Stimulated activated CD8-positive, alpha-beta memory T cell treated with anti-CD3 and anti-CD28 coated beads, Interleukin-12 subunit alpha, Interleukin-12 subunit beta, amount 100 ng/mL, for 24 hours (primary cell): ENCODE measurements around the gene COX17.

Experiments used
- DNase-seq: peaks from one replicate; pipeline ENCODE4 v3.0.0-alpha.2; 2020; ENCODE audit errors: extremely low read depth

Gene COX17

DNA sequence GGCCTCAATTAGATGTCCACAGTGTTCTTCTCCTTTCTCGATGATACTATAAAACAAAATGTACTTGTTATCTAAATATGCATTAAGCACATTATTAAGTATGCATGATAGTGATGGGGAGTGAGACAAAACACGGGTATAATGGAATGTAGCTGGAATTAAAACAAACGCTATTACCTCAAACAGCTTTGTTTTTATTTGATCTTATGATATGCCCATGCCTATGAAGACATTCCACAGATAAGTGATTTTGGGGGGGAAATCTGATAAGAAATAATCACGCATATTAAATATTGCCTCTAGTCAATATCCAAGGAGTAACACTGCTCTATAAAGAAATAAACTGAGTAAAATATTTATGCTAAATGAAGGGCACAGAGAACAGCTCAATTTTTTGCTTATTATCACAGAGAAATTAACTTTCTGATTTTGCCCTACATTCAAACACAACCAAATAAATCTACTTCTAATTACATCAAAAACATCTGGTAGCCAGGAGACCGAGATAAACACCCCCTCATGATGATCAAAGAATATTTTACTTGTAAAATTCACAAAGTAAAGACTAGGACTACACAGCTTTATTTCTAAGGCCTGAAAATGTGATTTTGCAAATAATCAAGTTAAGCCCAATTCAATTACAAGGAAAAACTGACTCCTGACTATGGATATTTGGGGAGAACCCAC is 1.9 kb downstream of the COX17 start:
- DNase-seq, result no peak

DNA sequence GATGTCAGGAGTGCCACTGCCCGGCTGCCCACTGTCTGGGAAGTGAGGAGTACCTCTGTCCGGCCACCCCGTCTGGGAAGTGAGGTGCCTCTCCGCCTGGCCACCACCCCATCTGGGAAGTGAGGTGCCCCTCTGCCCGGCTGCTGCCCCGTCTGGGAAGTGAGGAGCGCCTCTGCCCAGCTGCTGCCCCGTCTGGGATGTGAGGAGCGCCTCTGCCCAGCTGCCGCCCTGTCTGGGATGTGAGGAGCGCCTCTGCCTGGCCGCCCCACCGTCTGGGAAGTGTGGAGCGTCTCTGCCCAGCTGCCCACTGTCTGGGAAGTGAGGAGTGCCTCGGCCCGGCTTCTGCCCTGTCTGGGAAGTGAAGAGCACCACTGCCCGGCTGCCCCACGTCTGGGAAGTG is 3.3 kb downstream of the COX17 start:
- no peak for DNase-seq

DNA sequence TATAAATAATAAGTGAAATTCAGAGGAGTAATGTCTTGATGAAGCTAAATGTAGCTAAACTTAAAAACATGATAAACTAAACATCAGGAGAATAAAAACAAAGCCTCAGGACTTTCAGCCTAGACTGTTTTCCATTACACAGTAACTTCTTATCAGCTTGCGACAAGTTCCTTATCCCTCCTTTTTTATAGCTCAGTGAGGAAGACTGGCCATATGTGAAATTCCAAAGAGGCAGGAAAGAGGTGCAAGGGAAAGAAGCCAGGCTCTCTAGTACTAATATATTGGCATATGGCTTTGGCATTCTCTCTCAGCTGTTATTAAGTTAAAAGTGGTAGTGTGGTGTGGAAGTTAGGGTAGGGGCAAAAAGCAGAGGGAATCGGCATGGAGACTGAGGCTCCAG is 4.4 kb downstream of the COX17 start:
- no peak for DNase-seq

DNA sequence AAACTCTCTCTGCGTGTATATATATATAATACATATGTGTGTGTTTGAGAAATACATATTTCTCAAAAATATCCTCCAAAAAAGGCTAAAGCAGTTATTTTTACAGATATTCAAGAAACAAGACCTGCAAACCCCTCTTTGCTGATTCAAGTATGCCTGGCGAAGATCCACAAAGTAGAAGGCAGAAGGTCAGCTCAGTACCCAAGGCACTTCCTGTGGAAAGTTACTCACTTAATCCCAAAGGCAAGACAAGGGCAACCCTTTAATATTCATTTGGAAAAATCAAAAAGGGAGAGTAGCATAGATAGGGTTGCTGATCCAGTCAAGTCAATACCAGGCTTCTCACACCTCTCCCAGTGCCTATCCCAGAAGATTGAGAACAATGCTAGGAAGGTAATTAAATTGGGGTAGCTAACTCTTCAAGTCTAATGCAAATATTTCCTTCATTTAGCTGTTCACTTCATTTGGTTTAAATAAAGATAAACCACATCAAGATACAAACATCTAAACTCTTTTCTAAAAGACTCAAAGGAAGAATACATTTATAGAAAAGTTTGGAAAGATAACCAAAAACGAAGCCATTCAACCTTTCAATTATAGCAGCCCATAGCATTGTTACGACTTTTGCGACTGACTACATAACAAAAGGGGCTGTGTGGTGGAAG is 7.2 kb downstream of the COX17 start:
- no peak for DNase-seq

DNA sequence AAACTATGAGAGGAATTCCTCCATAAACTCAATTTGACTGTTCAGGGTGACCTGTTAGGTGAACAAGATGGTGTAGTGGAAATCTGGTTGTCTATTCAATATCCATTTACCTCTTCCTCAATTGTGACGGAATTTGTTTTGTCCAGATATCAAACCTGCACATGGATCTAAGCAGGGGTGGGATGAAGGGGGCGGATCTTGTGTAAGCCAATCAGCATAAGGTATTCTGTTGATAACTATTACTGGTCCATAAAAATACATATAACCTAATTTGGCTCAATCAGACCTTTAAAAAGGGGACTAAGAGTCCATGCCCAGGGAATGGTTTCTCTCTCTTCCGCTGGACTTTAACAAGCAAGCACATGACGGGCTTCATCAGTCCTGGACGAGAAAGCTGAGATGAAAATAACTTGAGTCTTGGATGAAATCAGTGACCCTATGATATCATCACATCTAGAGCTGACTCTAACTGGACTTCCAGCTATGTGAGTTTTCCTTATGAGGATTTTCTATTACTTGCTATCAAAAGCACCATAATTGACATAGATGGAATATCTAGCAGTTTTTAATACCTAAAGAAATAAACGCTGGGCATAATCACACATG is 11.1 kb downstream of the COX17 start:
- no peak for DNase-seq

DNA sequence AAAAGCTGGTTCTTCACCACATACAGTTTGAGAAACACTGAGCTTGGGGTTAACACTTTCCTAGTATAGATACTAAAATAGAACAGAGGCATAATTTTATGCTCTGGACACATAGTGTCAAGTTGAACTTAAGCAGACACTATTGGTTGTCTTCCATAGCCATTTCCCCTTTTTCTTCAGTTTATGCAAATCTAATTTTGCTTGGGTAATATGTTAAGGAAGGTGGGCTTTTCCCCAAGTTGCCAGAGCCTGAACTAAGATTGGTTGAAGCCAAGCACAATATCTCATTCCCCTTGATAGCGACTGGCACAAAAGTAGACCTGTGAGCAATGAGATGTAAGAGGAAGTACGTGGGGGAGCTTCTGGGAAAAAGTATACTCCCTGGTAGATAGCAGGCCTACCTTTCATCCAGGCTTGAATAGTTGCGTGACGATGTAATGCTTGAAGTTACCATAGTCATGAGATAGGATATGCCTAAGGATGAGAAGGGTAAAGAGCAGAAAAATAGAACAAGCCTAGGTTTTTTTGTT is 12.3 kb downstream of the COX17 start:
- DNase-seq, result no peak

DNA sequence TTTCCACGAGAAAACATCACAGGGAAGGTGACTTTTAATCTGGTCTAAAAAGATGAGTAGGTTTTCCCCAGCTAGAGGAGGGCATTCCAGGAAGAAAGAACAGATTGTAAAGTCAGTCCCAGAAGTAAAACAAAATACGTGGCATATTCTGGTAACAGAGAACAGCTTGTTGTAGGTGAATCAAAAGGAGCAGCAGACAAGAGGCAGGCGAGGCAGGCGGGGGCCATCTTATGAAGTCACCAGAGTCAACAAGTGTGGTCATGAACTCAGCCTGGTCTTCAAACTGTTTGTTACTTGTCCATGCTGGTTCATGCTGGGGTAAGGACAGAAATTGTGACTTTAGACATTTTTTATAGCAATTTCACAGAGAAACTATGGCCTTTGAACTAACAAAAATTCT is 12.8 kb downstream of the COX17 start:
- no peak for DNase-seq

DNA sequence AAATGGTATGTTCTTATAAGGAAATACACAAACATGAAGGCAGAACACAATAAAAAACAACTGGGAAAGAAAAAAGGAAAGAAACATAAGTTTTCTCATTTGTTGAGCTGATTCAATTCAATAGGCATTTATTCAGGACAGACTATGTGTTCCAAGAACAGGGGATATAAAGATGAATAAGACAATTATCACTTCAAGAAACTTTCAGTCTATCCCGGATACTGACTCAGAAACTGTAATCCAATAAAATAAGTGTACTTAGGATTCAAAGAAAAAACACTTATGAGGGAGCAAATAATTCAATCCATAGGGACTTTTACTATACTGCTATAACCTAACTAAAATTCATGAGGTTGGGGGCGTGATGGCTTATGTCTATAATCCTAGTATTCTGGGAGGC is 13.3 kb downstream of the COX17 start:
- no peak for DNase-seq

DNA sequence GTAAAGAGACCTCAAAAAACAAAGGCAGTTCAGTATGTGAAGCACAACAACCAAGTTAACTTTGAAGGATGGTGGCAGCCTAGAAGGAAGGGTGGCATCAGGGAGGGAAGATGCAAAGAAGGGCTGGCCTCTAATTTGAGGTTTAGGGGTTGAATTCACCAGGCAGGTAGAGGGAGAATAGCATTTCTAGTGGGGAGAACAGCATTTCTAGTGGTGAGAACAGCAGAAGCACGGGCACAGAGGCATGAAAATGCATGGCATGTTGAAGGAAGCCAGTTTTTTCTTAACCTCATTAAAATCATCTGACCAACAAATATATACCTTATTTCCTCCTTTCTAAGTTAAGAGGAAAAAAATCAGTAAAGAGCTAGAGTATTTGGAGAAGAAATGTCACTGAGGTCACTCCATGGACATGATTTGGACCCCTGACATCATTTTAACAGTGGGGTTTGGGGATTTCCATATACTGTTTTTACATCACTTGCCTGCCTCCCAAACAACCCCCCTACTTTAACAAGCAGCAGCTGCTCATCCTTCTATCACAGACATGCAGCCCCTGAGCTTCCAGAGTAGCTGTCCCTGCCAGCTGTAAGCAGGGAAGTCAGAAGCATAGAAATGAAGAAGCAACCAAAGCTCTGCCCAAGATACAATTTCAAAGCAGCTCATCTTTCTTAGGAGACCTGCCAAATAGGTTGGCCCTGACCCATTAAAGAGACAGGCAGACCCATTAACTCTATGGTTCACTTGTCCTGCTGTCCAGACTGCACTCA is 14.4 kb downstream of the COX17 start:
- no peak for DNase-seq

DNA sequence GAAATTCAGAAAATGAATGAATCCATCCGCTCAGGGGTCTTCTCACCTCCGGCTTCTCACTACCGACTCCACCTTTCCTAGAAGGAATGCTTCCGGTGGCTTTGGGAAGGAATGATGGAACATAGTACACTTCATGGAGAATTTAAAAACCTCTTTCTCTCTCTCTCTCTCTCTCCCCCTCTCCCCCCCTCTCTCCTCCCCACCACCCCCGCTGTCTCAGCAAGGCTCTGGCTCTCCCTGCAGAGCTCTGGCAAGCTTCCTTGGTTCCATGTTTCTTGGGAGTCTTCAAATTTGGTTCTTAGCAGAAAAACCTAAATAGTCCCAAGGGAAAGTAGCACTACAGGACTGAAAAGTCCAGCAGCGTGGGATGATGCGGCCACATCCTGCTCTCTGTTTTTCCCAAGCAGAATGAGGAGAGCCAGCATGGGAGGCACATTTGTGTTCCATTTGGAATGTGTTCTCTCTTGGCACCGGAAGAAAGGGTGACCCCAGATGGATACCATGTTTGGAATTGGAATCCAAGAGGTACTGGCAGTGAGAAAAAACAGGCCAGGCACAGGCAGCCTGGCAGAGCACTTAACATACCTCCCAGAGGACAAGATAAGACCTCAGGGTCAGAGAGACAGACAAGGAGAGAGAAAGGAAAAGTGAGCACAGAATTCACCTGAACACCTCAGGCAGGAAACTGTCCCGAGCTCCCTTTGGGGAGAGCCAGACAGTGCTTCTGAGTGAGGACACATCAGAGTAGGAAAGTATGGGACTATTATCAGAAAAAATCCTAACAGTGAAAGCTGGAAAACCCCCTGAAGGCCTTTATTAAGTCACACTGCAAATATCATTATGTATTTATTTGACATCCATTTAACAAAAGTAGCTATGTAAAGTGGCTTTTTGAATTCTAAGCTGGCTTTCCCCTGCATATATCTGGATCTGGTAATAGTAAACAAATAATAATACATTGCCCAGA is 16.4 kb downstream of the COX17 start, which contains the start of gene POPDC2:
Gene POPDC2 (minus strand): TSS at position 116 of the 967 bp plus-strand sequence. CDS start 166 bp downstream, outside the sequence.
- no peak for DNase-seq

DNA sequence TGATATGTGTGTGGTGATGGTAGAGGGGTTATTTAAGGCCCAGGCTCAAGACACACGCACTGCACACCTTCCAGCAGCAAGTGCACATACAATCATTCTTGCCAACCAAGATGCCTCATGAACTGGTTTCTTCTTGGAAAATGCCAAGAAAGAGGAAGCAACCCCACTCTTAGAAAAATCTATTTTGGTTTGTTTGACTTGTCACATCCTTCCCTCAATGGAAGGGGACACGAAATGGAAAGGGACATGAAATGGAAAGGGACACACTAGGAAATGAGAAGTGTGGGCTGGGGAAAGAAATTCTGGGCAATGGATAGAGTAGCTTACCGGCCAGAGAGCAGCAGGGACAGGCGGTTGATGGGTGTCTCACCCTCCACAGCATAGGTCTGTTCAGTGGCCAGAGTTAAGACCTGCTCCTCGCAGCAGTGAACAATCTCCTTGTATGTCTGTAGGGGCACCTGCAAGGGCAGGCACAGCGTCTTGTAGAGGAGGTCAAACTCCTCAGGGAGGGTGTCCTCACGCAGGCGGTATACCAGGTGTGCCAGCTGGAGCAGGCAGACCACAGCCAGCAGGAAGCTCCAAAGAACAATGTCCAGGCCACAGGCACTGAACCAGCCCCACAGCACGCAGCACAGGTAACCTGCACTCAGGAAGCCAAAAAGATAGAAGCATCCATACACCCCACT is 17.5 kb downstream of the COX17 start:
- DNase-seq, result no peak

DNA sequence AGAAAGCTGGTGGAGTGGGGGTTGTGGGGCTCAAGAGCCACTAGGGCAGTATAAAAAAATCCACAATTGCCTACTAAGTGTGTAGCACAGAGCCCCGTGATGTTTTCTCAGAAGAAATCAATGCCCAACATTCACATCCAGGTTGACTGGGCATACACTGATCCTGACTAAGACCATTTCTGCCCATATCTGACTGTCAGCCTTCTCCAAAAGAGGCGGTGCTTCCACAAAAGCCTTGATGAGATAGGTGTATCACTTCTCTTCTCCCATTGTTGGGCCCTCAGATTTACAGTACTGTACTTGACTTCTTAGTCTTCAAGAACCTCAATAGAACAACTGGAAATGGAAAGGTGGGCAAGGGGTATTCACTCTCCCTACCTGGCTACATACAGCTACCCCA is 18.2 kb downstream of the COX17 start:
- DNase-seq, result no peak

DNA sequence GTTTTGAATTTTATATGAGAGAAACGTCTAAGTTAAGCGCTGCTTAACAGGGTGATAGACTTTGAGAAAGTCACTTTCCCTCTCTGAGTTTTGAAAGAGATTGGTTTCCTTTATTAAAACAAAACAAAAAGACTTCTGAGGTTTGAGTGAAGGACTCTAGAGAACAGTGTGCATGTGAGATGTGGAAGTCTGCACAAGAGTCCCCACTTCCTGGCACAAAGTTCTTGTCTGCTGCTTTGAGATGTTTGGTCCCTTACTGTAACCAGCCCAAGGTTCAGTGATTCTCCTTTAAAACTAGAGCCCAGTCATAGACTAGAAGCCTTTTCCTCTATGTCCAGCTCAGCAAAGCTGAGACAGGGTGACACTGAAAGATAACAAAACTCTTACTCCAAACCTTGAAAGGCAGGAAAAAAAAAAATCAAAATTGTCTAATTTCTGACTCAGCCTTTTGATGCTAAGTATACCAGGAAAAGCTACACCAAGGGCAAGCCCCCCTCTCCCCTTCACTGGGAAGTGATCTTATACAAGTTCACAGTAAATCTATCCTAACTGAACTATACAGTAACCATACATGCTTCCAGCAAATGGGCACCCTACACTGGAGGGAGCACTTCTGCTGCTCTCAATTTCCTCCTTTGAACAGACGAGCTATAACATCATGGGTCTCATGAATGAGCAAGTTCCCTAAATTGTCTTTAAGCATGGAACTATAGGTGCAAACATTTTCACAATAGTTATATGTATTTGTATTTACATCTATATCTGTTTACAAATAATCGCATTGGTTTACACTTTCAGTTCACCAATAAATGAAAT is 19.1 kb downstream of the COX17 start:
- no peak for DNase-seq

DNA sequence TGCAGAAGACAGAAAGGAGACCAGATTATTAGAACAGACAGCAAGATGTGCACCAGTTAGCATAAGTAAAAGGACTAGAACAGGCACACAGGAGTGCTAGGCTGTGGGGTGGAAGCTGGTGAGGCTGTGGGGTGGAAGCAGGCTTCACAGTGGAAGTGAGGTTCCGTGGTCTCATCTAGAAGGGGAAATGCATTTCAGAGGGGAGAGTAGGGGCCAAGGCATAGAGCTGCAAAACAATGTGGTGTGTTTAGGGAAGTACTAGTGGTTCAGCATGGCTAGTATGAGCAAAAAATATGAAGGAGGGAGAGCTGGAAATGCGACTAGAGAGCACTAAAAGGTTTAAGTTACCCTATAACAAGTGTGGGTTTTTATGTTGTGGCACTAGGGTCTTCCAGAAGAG is 23.3 kb downstream of the COX17 start:
- no peak for DNase-seq

DNA sequence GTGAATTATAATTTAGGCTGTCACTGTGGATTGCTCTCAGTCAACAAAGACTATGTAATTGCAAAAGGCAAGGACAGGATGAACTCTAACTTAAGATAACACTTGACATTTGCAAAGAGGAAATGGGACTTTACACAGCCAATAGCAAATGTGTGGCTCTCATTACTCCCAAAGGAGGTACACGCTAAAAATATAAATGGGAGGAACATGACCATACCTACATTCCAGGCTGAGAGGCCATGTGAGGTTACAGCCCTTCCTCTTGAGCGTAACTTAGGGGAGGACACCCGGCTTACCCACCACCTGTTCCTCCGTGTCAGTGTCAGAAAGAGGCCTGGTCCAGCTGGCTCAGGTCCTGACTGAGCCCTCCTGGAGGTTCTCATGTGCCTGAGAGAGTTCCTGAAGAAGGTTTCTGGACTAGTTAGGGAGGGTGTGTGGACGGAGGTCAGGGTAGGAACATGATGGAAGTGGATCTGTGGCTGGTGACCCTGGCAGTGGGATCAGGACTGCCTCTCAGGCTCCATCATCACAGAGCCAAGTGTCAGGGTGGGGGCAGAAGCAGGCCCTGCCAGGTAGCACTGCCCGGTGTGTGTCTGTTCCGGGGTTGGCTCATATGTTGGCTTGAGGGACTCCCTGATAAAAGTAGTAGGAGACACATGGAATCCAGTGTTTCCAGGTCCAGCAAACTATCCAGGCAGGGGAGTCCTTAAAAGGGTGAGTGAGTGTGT is 24.7 kb downstream of the COX17 start:
- no peak for DNase-seq

DNA sequence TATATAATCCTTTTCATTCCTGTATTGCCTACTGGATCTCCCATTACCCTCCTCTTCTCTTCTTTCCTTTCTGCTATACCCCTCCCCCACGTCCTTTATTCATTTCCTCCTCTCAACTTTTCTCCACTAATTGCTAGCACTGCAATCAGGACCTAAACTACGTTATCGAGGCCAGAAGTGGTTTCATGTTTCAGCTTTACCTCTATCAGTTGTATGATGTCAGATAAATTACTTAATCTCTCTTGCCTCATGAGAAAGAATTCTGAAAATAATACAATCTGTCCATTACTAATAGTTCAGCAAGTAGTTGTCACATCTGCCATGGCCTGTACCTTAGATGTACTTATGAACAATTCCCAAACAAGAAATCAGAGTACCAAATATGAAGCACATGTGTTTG is 27.4 kb downstream of the COX17 start:
- DNase-seq, result no peak

DNA sequence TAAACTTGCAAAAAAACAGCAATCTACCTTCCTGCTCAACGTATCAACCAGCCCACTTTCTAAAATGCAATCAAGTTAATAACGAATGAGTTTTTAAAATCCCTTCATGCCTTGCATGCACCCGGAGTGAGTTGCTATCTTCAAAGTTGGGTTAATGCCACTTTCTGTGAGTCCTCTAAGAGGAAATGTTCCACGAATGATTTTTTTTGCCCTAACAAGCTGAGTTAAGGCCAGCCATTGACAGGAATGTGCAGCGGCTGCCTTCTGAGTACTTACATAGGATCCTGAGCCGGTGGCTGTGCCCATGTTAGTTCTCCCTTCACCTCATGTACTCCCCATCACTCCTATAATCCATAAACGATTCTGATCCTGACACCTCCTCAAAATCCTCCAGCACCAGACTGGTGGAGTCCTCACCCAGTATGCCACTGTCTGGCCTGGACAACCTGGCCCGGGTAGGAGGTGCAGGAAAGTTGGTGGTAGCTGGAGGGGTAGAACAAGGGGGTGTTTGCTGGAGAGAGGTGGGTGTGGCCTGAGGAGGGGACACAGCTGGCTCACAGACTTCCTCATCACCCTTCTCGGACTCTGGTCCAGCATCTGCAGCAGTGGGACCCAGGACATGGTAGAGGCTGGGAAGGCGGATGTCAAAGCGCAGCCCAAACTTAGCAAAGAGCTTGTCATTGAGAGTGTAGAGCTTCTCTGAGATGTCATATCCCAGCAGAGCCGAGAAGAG is 29.2 kb downstream of the COX17 start:
- DNase-seq, result no peak

DNA sequence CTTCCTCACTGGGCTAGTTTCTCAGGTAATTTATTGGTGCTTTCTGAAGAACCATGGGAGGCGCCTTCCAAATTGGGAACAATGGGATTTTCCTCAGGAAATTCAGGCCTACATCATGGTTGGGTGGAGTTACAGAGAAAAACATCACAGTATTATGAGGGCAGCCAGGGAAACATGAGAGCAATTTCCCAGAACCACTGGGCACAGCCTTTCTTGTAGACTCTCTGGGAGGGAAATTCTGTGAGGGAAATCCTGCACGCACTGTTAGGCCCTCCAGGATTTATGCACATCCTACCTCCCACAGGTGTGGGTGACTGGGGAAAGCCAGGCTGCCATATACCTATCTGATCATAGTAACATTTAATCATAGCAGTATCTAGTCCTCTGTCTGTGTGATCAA is 30.0 kb downstream of the COX17 start:
- no peak for DNase-seq
